GM23338 (cell line): Measurements from ENCODE around the gene SESN3. TPM values are rescaled to one million over a fixed set of nuclear protein-coding genes. Genes with fewer than 3 reads are reported as not detected.

ENCODE experiments used
- ATAC-seq: fragments of 200-7000 bp; cut with Tn5 transposase; 3 replicates; pipeline ENCODE4 v1.9.1; 2020
- DNase-seq: peaks from one replicate; pipeline ENCODE4 v3.0.0-alpha.2; 2015; ENCODE audit warnings: low spot score
- H2AFZ ChIP-seq: fragments of 200-600 bp; sonication (generic); 2 replicates; pipeline ENCODE4 v1.8.0; 2016; ENCODE audit warnings: antibody characterized with exemption, mild to moderate bottlenecking, moderate library complexity
- H3F3A ChIP-seq: fragments of 200-600 bp; sonication (generic); replicated peaks from 2 replicates; pipeline ENCODE4 v1.8.0; 2017; ENCODE audit warnings: antibody characterized with exemption, mixed run types, low read depth
- H3K27ac ChIP-seq: fragments of 200-600 bp; sonication (generic); 2 replicates; pipeline ENCODE4 v1.6.1; 2016; ENCODE audit warnings: low read depth
- H3K27me3 ChIP-seq: fragments of 200-600 bp; sonication (generic); 2 replicates; pipeline ENCODE4 v1.8.0; 2016; ENCODE audit warnings: mild to moderate bottlenecking, mixed run types, moderate library complexity; ENCODE audit not compliant: insufficient read depth
- H3K36me3 ChIP-seq: fragments of 200-600 bp; sonication (generic); 2 replicates; pipeline ENCODE4 v1.8.0; 2016; ENCODE audit warnings: mild to moderate bottlenecking; ENCODE audit not compliant: insufficient read depth
- H3K4me1 ChIP-seq: fragments of 200-600 bp; sonication (generic); 2 replicates; pipeline ENCODE4 v1.8.0; 2016; ENCODE audit warnings: mild to moderate bottlenecking, moderate library complexity; ENCODE audit not compliant: insufficient read depth
- H3K4me2 ChIP-seq: fragments of 200-600 bp; sonication (generic); 2 replicates; pipeline ENCODE4 v1.7.1; 2017; ENCODE audit warnings: mixed run types
- H3K4me3 ChIP-seq: fragments of 200-600 bp; sonication (generic); 2 replicates; pipeline ENCODE4 v1.6.1; 2016; ENCODE audit warnings: mixed run types
- H3K79me2 ChIP-seq: fragments of 200-600 bp; sonication (generic); replicated peaks from 2 replicates; pipeline ENCODE4 v1.8.0; 2017; ENCODE audit warnings: mild to moderate bottlenecking; ENCODE audit not compliant: insufficient read depth
- H3K9me2 ChIP-seq: fragments of 200-600 bp; sonication (generic); 2 replicates; pipeline ENCODE4 v1.8.0; 2017; ENCODE audit not compliant: insufficient read depth
- H4K20me1 ChIP-seq: fragments of 200-600 bp; sonication (generic); replicated peaks from 2 replicates; pipeline ENCODE4 v1.8.0; 2017; ENCODE audit warnings: mild to moderate bottlenecking; ENCODE audit not compliant: insufficient read depth
- H3K27ac Mint-ChIP-seq: 2 replicates; pipeline ENCODE4 v1.8.0; 2020; ENCODE audit warnings: inconsistent platforms, mild to moderate bottlenecking, moderate library complexity, mixed read lengths
- H3K27me3 Mint-ChIP-seq: 3 replicates; pipeline ENCODE4 v1.8.0; 2022; ENCODE audit warnings: low read depth, mild to moderate bottlenecking, moderate library complexity, mixed read lengths, inconsistent platforms; ENCODE audit not compliant: insufficient read depth, poor library complexity
- H3K36me3 Mint-ChIP-seq: 3 replicates; pipeline ENCODE4 v1.8.0; 2021; ENCODE audit warnings: low read depth, mild to moderate bottlenecking, inconsistent platforms, moderate library complexity, mixed read lengths
- H3K4me1 Mint-ChIP-seq: 3 replicates; pipeline ENCODE4 v1.8.0; 2020; ENCODE audit warnings: mild to moderate bottlenecking, inconsistent platforms, mixed read lengths
- H3K4me3 Mint-ChIP-seq: 3 replicates; pipeline ENCODE4 v1.8.0; 2021; ENCODE audit warnings: moderate library complexity, mild to moderate bottlenecking, inconsistent platforms, mixed read lengths
- H3K9me3 Mint-ChIP-seq: 3 replicates; pipeline ENCODE4 v1.8.0; 2020; ENCODE audit warnings: moderate library complexity, mild to moderate bottlenecking, inconsistent platforms, mixed read lengths
- CREB1 ChIP-seq: fragments of 250-450 bp; sonication (Bioruptor Pico); IDR thresholded peaks from 2 replicates; pipeline ENCODE4 v1.5.0; 2020; ENCODE audit warnings: low read depth, mild to moderate bottlenecking, moderate library complexity
- CTCF ChIP-seq, 2 experiments: fragments of 200-600 bp in 1 of 2; sonication (generic) in 1 of 2; conservative IDR thresholded peaks; 2 replicates each; pipeline versions ENCODE4 v1.5.1 to v1.6.1; 2016 to 2017; ENCODE audit warnings: antibody characterized with exemption in 2 of 2, low read depth in 2 of 2, mild to moderate bottlenecking in 2 of 2, moderate library complexity in 1 of 2
- ETS1 ChIP-seq: IDR thresholded peaks from 2 replicates; pipeline ENCODE4 v1.6.1; 2016; ENCODE audit warnings: antibody characterized with exemption
- EZH2 ChIP-seq: fragments of 200-600 bp; sonication (generic); IDR thresholded peaks from one replicate; pipeline ENCODE4 v1.8.0; 2017; ENCODE audit warnings: antibody characterized with exemption, mild to moderate bottlenecking, low read depth; ENCODE audit not compliant: unreplicated experiment
- EZH2phosphoT487 ChIP-seq: fragments of 200-600 bp; sonication (generic); IDR thresholded peaks from one replicate; pipeline ENCODE4 v1.8.1; 2018; ENCODE audit warnings: antibody characterized with exemption; ENCODE audit not compliant: unreplicated experiment
- JUNB ChIP-seq: IDR thresholded peaks from one replicate; pipeline ENCODE4 v1.6.1; 2016; ENCODE audit warnings: antibody characterized with exemption; ENCODE audit not compliant: unreplicated experiment
- NANOG ChIP-seq: IDR thresholded peaks from 2 replicates; pipeline ENCODE4 v1.6.1; 2016; ENCODE audit warnings: antibody characterized with exemption, borderline replicate concordance
- POLR2AphosphoS5 ChIP-seq: IDR thresholded peaks from 2 replicates; pipeline ENCODE4 v1.6.1; 2016; ENCODE audit warnings: antibody characterized with exemption, low read depth
- REST ChIP-seq: IDR thresholded peaks from one replicate; pipeline ENCODE4 v1.6.1; 2018; ENCODE audit warnings: antibody characterized with exemption; ENCODE audit not compliant: unreplicated experiment
- STAT1 ChIP-seq: IDR thresholded peaks from one replicate; pipeline ENCODE4 v1.6.1; 2016; ENCODE audit warnings: antibody characterized with exemption; ENCODE audit not compliant: unreplicated experiment
- ZNF114 ChIP-seq: fragments of 250-450 bp; sonication (Bioruptor Pico); IDR thresholded peaks from 2 replicates; pipeline ENCODE4 v1.5.0; 2020; ENCODE audit warnings: mild to moderate bottlenecking, moderate library complexity
- ZNF331 ChIP-seq: fragments of 250-450 bp; sonication (Bioruptor Pico); IDR thresholded peaks from 2 replicates; pipeline ENCODE4 v1.5.0; 2020; ENCODE audit warnings: low read depth, mild to moderate bottlenecking, moderate library complexity
- ZNF462 ChIP-seq: fragments of 250-450 bp; sonication (Bioruptor Pico); IDR thresholded peaks from 2 replicates; pipeline ENCODE4 v1.5.0; 2020; ENCODE audit warnings: mild to moderate bottlenecking, moderate library complexity
- polyA plus RNA-seq: library from polyadenylated mRNA; unstranded; fragments of >200 nt; fragmentation: Nextera tagmentation; extraction: Ambion mirVana; gene quantifications from 2 replicates; pipeline ENCODE4 v1.2.1, GENCODE V29; 2016
- total RNA-seq: library from RNA; depleted of rRNA; stranded (reverse); fragments of >200 nt; shearing (Covaris generic); gene quantifications from 2 replicates; pipeline ENCODE4 v1.2.3, GENCODE V29; 2014

Gene SESN3
- total and polyA plus RNA-seq, 2 experiments from 2014 or later, result 5.5 to 30.5 TPM

GRCh38 chr11:95165638-95166037, 65.4 kb downstream of the SESN3 start:
- Mint-ChIP-seq H3K27me3 (peaks cover 2% of the 10 kb centered on the region), H3K36me3 (no peaks in the 10 kb centered on the region), H3K9me3 (no peaks in the 10 kb centered on the region), H3K27ac (no peak overlapping the region), H3K4me1 (peaks cover 29% of the 10 kb centered on the region), H3K4me3 (no peak overlapping the region)
- Histone ChIP-seq H3K27me3 (no peaks in the 10 kb centered on the region), H3F3A (no peaks in the 10 kb centered on the region), H3K4me1 (peaks cover 27% of the 10 kb centered on the region), H4K20me1 (no peaks in the 10 kb centered on the region), H3K27ac (no peak overlapping the region), H3K4me3 (no peak overlapping the region), H3K9me2 (no peaks in the 10 kb centered on the region), H3K36me3 (no peaks in the 10 kb centered on the region), H3K4me2 (no peak overlapping the region), H2AFZ (no peak overlapping the region), H3K79me2 (no peaks in the 10 kb centered on the region)
- no peak for DNase-seq
- ATAC-seq, result no peak
- TF ChIP-seq STAT1 (no peak), POLR2AphosphoS5 (no peak), ZNF331 (CRISPR knock-in tag) (no peak), ZNF114 (CRISPR knock-in tag) (no peak), CREB1 (CRISPR knock-in tag) (no peak), EZH2phosphoT487 (no peak), NANOG (no peak), JUNB (no peak), ZNF462 (CRISPR knock-in tag) (no peak), REST (no peak), CTCF (conservative IDR thresholded peaks at IDR 0.05; ENCODE audit: low read depth in 2 of 2) (no peak), EZH2 (no peak), ETS1 (no peak)
